ENCODE results near the gene PCDHGA9. TPM values are rescaled to one million over a fixed set of nuclear protein-coding genes. Genes with fewer than 3 reads are reported as not detected.
"Not testable (repeated sequence)": the region's sequence is repeated elsewhere in the genome, so short reads cannot be mapped to it uniquely, and the experiment has no call there.

The PCDHGA9 gene
- total RNA-seq, 1 experiment from 2014 or later, result not detected

- in situ Hi-C loops (cut with HindIII; ENCODE audit: low pct_unique_long_range_greater_than_20kb, low sequenced_read_pairs), result not testable (repeated sequence)
- peak; percentile 58 for DNase-seq (ENCODE audit: low read depth)
These were observed 5.4 kb downstream of the PCDHGA9 start, which contains the start of gene PCDHGB6 for GRCh38 chr5:141407790-141408505. TSS of gene PCDHGB6 (plus strand) at chr5:141408021. CDS start at chr5:141408203, 182 bp downstream.

GRCh38 chr5:141409598-141410306, 7.2 kb downstream of the PCDHGA9 start:
- in situ Hi-C loops (cut with HindIII; ENCODE audit: low pct_unique_long_range_greater_than_20kb, low sequenced_read_pairs), result no loop called here
- DNase-seq (ENCODE audit: low read depth), result no peak

GRCh38 chr5:141411575-141411974, 9.0 kb downstream of the PCDHGA9 start:
- in situ Hi-C loops (cut with HindIII; ENCODE audit: low pct_unique_long_range_greater_than_20kb, low sequenced_read_pairs), result no loop called here
- DNase-seq (ENCODE audit: low read depth), result no peak

- DNase-seq (ENCODE audit: low read depth), result no peak
- in situ Hi-C loops (cut with HindIII; ENCODE audit: low pct_unique_long_range_greater_than_20kb, low sequenced_read_pairs), result no loop called here
These were observed 10.4 kb downstream of the PCDHGA9 start, which contains the start of gene PCDHGA10 for GRCh38 chr5:141412854-141413539. TSS of gene PCDHGA10 (plus strand) at chr5:141412987. CDS start at chr5:141413176, 189 bp downstream.

- in situ Hi-C loops (cut with HindIII; ENCODE audit: low pct_unique_long_range_greater_than_20kb, low sequenced_read_pairs), result no loop called here
- DNase-seq (ENCODE audit: low read depth), result no peak
These were observed 11.0 kb downstream of the PCDHGA9 start for GRCh38 chr5:141413540-141414069.

GRCh38 chr5:141414548-141415274, 12.1 kb downstream of the PCDHGA9 start:
- in situ Hi-C loops (cut with HindIII; ENCODE audit: low pct_unique_long_range_greater_than_20kb, low sequenced_read_pairs); DNase-seq (ENCODE audit: low read depth): not testable (repeated sequence)

GRCh38 chr5:141415275-141415618, 12.7 kb downstream of the PCDHGA9 start:
- DNase-seq (ENCODE audit: low read depth); in situ Hi-C loops (cut with HindIII; ENCODE audit: low pct_unique_long_range_greater_than_20kb, low sequenced_read_pairs): not testable (repeated sequence)

GRCh38 chr5:141417494-141418172, 15.1 kb downstream of the PCDHGA9 start, which contains the start of gene PCDHGB7:
TSS of gene PCDHGB7 (plus strand) at chr5:141417677. CDS start at chr5:141417860, 183 bp downstream.
- DNase-seq (ENCODE audit: low read depth), result peak; percentile 70
- in situ Hi-C loops (cut with HindIII; ENCODE audit: low pct_unique_long_range_greater_than_20kb, low sequenced_read_pairs), result not testable (repeated sequence)

- no peak for DNase-seq (ENCODE audit: low read depth)
- in situ Hi-C loops (cut with HindIII; ENCODE audit: low pct_unique_long_range_greater_than_20kb, low sequenced_read_pairs), result no loop called here
These were observed 16.7 kb downstream of the PCDHGA9 start for GRCh38 chr5:141419074-141419880.

- no peak for DNase-seq (ENCODE audit: low read depth)
- in situ Hi-C loops (cut with HindIII; ENCODE audit: low pct_unique_long_range_greater_than_20kb, low sequenced_read_pairs), result no loop called here
These were observed 18.4 kb downstream of the PCDHGA9 start, which contains the start of gene PCDHGA11 for GRCh38 chr5:141420855-141421488. TSS of gene PCDHGA11 (plus strand) at chr5:141421051. CDS start at chr5:141421228, 177 bp downstream.

- in situ Hi-C loops (cut with HindIII; ENCODE audit: low pct_unique_long_range_greater_than_20kb, low sequenced_read_pairs), result no loop called here
- DNase-seq (ENCODE audit: low read depth), result no peak
These were observed 18.9 kb downstream of the PCDHGA9 start for GRCh38 chr5:141421489-141421855.

GRCh38 chr5:141422742-141423291, 20.2 kb downstream of the PCDHGA9 start:
- in situ Hi-C loops (cut with HindIII; ENCODE audit: low pct_unique_long_range_greater_than_20kb, low sequenced_read_pairs), result no loop called here
- DNase-seq (ENCODE audit: low read depth), result no peak

- in situ Hi-C loops (cut with HindIII; ENCODE audit: low pct_unique_long_range_greater_than_20kb, low sequenced_read_pairs), result no loop called here
- DNase-seq (ENCODE audit: low read depth), result no peak
These were observed 25.3 kb downstream of the PCDHGA9 start for GRCh38 chr5:141427783-141428426.

- in situ Hi-C loops (cut with HindIII; ENCODE audit: low pct_unique_long_range_greater_than_20kb, low sequenced_read_pairs), result no loop called here
- no peak for DNase-seq (ENCODE audit: low read depth)
These were observed 27.9 kb downstream of the PCDHGA9 start, which contains the start of gene PCDHGA12 for GRCh38 chr5:141430332-141431113. TSS of gene PCDHGA12 (plus strand) at chr5:141430507. CDS start at chr5:141430760, 253 bp downstream.

- DNase-seq (ENCODE audit: low read depth), result no peak
- in situ Hi-C loops (cut with HindIII; ENCODE audit: low pct_unique_long_range_greater_than_20kb, low sequenced_read_pairs), result no loop called here
These were observed 28.7 kb downstream of the PCDHGA9 start for GRCh38 chr5:141431286-141431685.

Measured in Caki2 (cell line).